ENCODE measurements around the gene LRMDA.

DNA sequence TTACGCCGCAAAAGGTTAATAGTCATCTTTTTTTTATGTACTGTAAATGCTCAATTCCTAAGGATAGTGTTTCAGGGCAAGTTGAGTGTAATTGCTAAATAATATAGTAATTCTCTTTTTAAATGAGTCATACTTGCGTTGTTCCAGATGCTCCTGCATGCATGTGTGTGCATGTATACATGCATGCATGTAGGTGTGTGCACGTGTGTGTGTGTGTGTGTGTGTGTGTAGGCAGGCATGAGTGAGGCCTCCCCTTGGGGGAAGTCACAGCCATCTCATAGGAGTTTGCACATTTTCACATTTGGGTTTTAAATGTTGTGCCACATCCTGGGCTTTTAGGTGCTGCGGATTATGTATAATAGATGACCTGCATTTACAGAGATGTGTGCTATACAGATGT lies 1110.4 kb downstream of the LRMDA start:
- TF ChIP-seq ZBTB7A (IDR thresholded peaks at IDR 0.05; ENCODE audit: low read depth) = no peak
- TF ChIP-seq, protein P1, sequence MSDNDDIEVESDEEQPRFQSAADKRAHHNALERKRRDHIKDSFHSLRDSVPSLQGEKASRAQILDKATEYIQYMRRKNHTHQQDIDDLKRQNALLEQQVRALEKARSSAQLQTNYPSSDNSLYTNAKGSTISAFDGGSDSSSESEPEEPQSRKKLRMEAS (IDR thresholded peaks at IDR 0.05) = no peak
- TF ChIP-seq, protein P2, sequence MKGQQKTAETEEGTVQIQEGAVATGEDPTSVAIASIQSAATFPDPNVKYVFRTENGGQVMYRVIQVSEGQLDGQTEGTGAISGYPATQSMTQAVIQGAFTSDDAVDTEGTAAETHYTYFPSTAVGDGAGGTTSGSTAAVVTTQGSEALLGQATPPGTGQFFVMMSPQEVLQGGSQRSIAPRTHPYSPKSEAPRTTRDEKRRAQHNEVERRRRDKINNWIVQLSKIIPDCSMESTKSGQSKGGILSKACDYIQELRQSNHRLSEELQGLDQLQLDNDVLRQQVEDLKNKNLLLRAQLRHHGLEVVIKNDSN (IDR thresholded peaks at IDR 0.05) = no peak
- TF ChIP-seq EP300 (IDR thresholded peaks at IDR 0.05; ENCODE audit: borderline replicate concordance) = no peak
- TF ChIP-seq RAD21 (IDR thresholded peaks at IDR 0.05; ENCODE audit: low read depth) = no peak
- no peak for TF ChIP-seq TCF12 (IDR thresholded peaks at IDR 0.05; ENCODE audit: low read depth)

All from Ishikawa (cell line).